ENCODE measurements around the gene UBR3.

- TF ChIP-seq CTCF (conservative IDR thresholded peaks at IDR 0.05): no peak
- no peak for TF ChIP-seq EZH2 (IDR thresholded peaks at IDR 0.05; ENCODE audit: low read depth)
These were observed 82.1 kb downstream of the UBR3 start for GRCh38 chr2:169909376-169909775.
